T-helper 2 cell treated with Interferon-gamma antibody and Interleukin-4, amounts not matched to agents 5 μg/mL and 100 μg/mL, for 36 hours (primary cell): Measurements from ENCODE around the gene SCNN1B.
"Not testable (repeated sequence)": the region's sequence is repeated elsewhere in the genome, so short reads cannot be mapped to it uniquely, and the experiment has no call there.

Source experiments
- DNase-seq: peaks from one replicate; pipeline ENCODE4 v3.0.0; 2021; ENCODE audit warnings: low spot score
- H3K27ac Mint-ChIP-seq: one replicate; pipeline ENCODE4 v1.8.0; 2021; ENCODE audit warnings: mild to moderate bottlenecking, mixed read lengths
- H3K27me3 Mint-ChIP-seq: one replicate; pipeline ENCODE4 v1.8.0; 2021; ENCODE audit warnings: low read depth, mixed read lengths
- H3K36me3 Mint-ChIP-seq: one replicate; pipeline ENCODE4 v1.8.0; 2021; ENCODE audit warnings: low read depth, mixed read lengths
- H3K4me1 Mint-ChIP-seq: one replicate; pipeline ENCODE4 v1.8.0; 2021; ENCODE audit warnings: low read depth, mixed read lengths
- H3K4me3 Mint-ChIP-seq: one replicate; pipeline ENCODE4 v1.8.0; 2022; ENCODE audit warnings: mild to moderate bottlenecking, moderate library complexity, mixed read lengths
- H3K9me3 Mint-ChIP-seq: one replicate; pipeline ENCODE4 v1.8.0; 2021; ENCODE audit warnings: mixed read lengths

SCNN1B gene

GRCh38 chr16:23397464-23397863 is 95.4 kb downstream of the SCNN1B start:
- Mint-ChIP-seq H3K4me1 (no peaks in the 10 kb centered on the region), H3K27ac (no peak overlapping the region), H3K9me3 (no peaks in the 10 kb centered on the region), H3K36me3 (peaks cover 23% of the 10 kb centered on the region), H3K4me3 (no peak overlapping the region), H3K27me3 (no peaks in the 10 kb centered on the region)
- no peak for DNase-seq

GRCh38 chr16:23398987-23399805 is 97.1 kb downstream of the SCNN1B start:
- H3K27ac Mint-ChIP-seq, result no peak overlapping the region
- H3K36me3 Mint-ChIP-seq, result peaks cover 26% of the 10 kb centered on the region
- H3K9me3 Mint-ChIP-seq, result no peaks in the 10 kb centered on the region
- H3K27me3 Mint-ChIP-seq, result no peaks in the 10 kb centered on the region
- H3K4me3 Mint-ChIP-seq, result no peak overlapping the region
- DNase-seq, result no peak
- no peaks in the 10 kb centered on the region for H3K4me1 Mint-ChIP-seq

- H3K27ac Mint-ChIP-seq, H3K27me3 Mint-ChIP-seq, H3K9me3 Mint-ChIP-seq, H3K4me3 Mint-ChIP-seq, H3K4me1 Mint-ChIP-seq, DNase-seq: not testable (repeated sequence)
- peaks cover 26% of the 10 kb centered on the region for H3K36me3 Mint-ChIP-seq
Observed at GRCh38 chr16:23400447-23400846, 98.3 kb downstream of the SCNN1B start.

GRCh38 chr16:23401139-23401538 is 99.0 kb downstream of the SCNN1B start:
- Mint-ChIP-seq H3K9me3 (no peaks in the 10 kb centered on the region), H3K4me3 (no peak overlapping the region), H3K27ac (no peak overlapping the region), H3K27me3 (no peaks in the 10 kb centered on the region), H3K36me3 (peaks cover 26% of the 10 kb centered on the region), H3K4me1 (no peaks in the 10 kb centered on the region)
- no peak for DNase-seq

GRCh38 chr16:23402100-23402499 is 100.0 kb downstream of the SCNN1B start:
- Mint-ChIP-seq H3K4me1 (no peaks in the 10 kb centered on the region), H3K27ac (no peak overlapping the region), H3K4me3 (no peak overlapping the region), H3K36me3 (peaks cover 26% of the 10 kb centered on the region), H3K27me3 (no peaks in the 10 kb centered on the region), H3K9me3 (no peaks in the 10 kb centered on the region)
- no peak for DNase-seq

- peaks cover 24% of the 10 kb centered on the region for H3K36me3 Mint-ChIP-seq
- H3K4me1 Mint-ChIP-seq, result no peaks in the 10 kb centered on the region
- H3K4me3 Mint-ChIP-seq, result no peak overlapping the region
- H3K27ac Mint-ChIP-seq, result no peak overlapping the region
- H3K27me3 Mint-ChIP-seq, result no peaks in the 10 kb centered on the region
- no peak for DNase-seq
- no peaks in the 10 kb centered on the region for H3K9me3 Mint-ChIP-seq
Observed at GRCh38 chr16:23403547-23403946, 101.4 kb downstream of the SCNN1B start.

GRCh38 chr16:23406024-23406423 is 103.9 kb downstream of the SCNN1B start:
- Mint-ChIP-seq H3K9me3 (no peaks in the 10 kb centered on the region), H3K27me3 (no peaks in the 10 kb centered on the region), H3K27ac (no peak overlapping the region), H3K4me1 (no peaks in the 10 kb centered on the region), H3K4me3 (no peak overlapping the region), H3K36me3 (peaks cover 20% of the 10 kb centered on the region)
- no peak for DNase-seq

- H3K4me3 Mint-ChIP-seq, result no peak overlapping the region
- H3K27ac Mint-ChIP-seq, result no peak overlapping the region
- no peaks in the 10 kb centered on the region for H3K27me3 Mint-ChIP-seq
- H3K4me1 Mint-ChIP-seq, result no peaks in the 10 kb centered on the region
- no peak for DNase-seq
- H3K9me3 Mint-ChIP-seq, result no peaks in the 10 kb centered on the region
- H3K36me3 Mint-ChIP-seq, result peaks cover 16% of the 10 kb centered on the region
Observed at GRCh38 chr16:23406546-23407240, 104.6 kb downstream of the SCNN1B start.

GRCh38 chr16:23407436-23408127 is 105.5 kb downstream of the SCNN1B start:
- H3K27ac Mint-ChIP-seq, result no peak overlapping the region
- H3K36me3 Mint-ChIP-seq, result peaks cover 16% of the 10 kb centered on the region
- H3K9me3 Mint-ChIP-seq, result no peaks in the 10 kb centered on the region
- DNase-seq, result no peak
- no peaks in the 10 kb centered on the region for H3K4me1 Mint-ChIP-seq
- H3K4me3 Mint-ChIP-seq, result no peak overlapping the region
- H3K27me3 Mint-ChIP-seq, result no peaks in the 10 kb centered on the region

- DNase-seq, result no peak
- Mint-ChIP-seq H3K27ac (no peak overlapping the region), H3K4me1 (no peaks in the 10 kb centered on the region), H3K4me3 (no peak overlapping the region), H3K36me3 (peaks cover 11% of the 10 kb centered on the region), H3K9me3 (no peaks in the 10 kb centered on the region), H3K27me3 (no peaks in the 10 kb centered on the region)
Observed at GRCh38 chr16:23408242-23408822, 106.2 kb downstream of the SCNN1B start.

GRCh38 chr16:23408823-23409298 is 106.8 kb downstream of the SCNN1B start:
- DNase-seq, result no peak
- no peak overlapping the region for H3K27ac Mint-ChIP-seq
- H3K27me3 Mint-ChIP-seq, result no peaks in the 10 kb centered on the region
- H3K4me1 Mint-ChIP-seq, result no peaks in the 10 kb centered on the region
- H3K4me3 Mint-ChIP-seq, result no peak overlapping the region
- H3K36me3 Mint-ChIP-seq, result peaks cover 10% of the 10 kb centered on the region
- H3K9me3 Mint-ChIP-seq, result no peaks in the 10 kb centered on the region

- H3K4me3 Mint-ChIP-seq, result no peak overlapping the region
- peaks cover 10% of the 10 kb centered on the region for H3K36me3 Mint-ChIP-seq
- H3K9me3 Mint-ChIP-seq, result no peaks in the 10 kb centered on the region
- DNase-seq, result no peak
- no peak overlapping the region for H3K27ac Mint-ChIP-seq
- no peaks in the 10 kb centered on the region for H3K4me1 Mint-ChIP-seq
- no peaks in the 10 kb centered on the region for H3K27me3 Mint-ChIP-seq
Observed at GRCh38 chr16:23409522-23409921, 107.4 kb downstream of the SCNN1B start.

GRCh38 chr16:23410176-23410575 is 108.1 kb downstream of the SCNN1B start:
- H3K4me3 Mint-ChIP-seq, result no peak overlapping the region
- H3K4me1 Mint-ChIP-seq, result no peaks in the 10 kb centered on the region
- H3K36me3 Mint-ChIP-seq, result peaks cover 9% of the 10 kb centered on the region
- no peaks in the 10 kb centered on the region for H3K27me3 Mint-ChIP-seq
- no peak for DNase-seq
- no peaks in the 10 kb centered on the region for H3K9me3 Mint-ChIP-seq
- H3K27ac Mint-ChIP-seq, result no peak overlapping the region

- Mint-ChIP-seq H3K36me3 (peaks cover 3% of the 10 kb centered on the region), H3K4me1 (no peaks in the 10 kb centered on the region), H3K27me3 (no peaks in the 10 kb centered on the region), H3K27ac (no peak overlapping the region), H3K9me3 (no peaks in the 10 kb centered on the region), H3K4me3 (no peak overlapping the region)
- no peak for DNase-seq
Observed at GRCh38 chr16:23414731-23415130, 112.6 kb downstream of the SCNN1B start.
